SK-N-SH treated with all-trans-retinoic acid at 6 μM for 48 hours (cell line): ENCODE results near the gene PLA2G12B.

Source experiments
- OSR1 ChIP-seq: fragments of 250-450 bp; sonication (Bioruptor Pico); IDR thresholded peaks from 2 replicates; pipeline ENCODE4 v1.8.0; 2022; ENCODE audit warnings: moderate library complexity, mild to moderate bottlenecking, inconsistent platforms
- PPARA ChIP-seq: fragments of 250-450 bp; sonication (Bioruptor Pico); IDR thresholded peaks from 2 replicates; pipeline ENCODE4 v1.5.0; 2020; ENCODE audit warnings: mild to moderate bottlenecking, borderline replicate concordance
- ZC3H10 ChIP-seq: fragments of 250-450 bp; sonication (Bioruptor Pico); IDR thresholded peaks from 2 replicates; pipeline ENCODE4 v1.5.1; 2021; ENCODE audit warnings: mild to moderate bottlenecking, moderate library complexity
- ZFP3 ChIP-seq: fragments of 250-450 bp; sonication (Bioruptor Pico); IDR thresholded peaks from 2 replicates; pipeline ENCODE4 v1.5.0; 2020; ENCODE audit warnings: mild to moderate bottlenecking, moderate library complexity
- ZFP30 ChIP-seq: fragments of 450-650 bp; formaldehyde crosslinking; IDR thresholded peaks from 2 replicates; pipeline ENCODE4 v1.5.0; 2022; ENCODE audit warnings: mild to moderate bottlenecking, moderate library complexity
- ZNF565 ChIP-seq: fragments of 450-650 bp; formaldehyde crosslinking; conservative IDR thresholded peaks from 2 replicates; pipeline ENCODE4 v1.5.0; 2020; ENCODE audit warnings: low read depth, mild to moderate bottlenecking, moderate library complexity
- ZNF8 ChIP-seq: fragments of 450-650 bp; formaldehyde crosslinking; IDR thresholded peaks from 2 replicates; pipeline ENCODE4 v1.5.0; 2020; ENCODE audit warnings: mild to moderate bottlenecking, moderate library complexity
- TF ChIP-seq, protein P1 (sequence below): fragments of 250-450 bp; sonication (Bioruptor Pico); IDR thresholded peaks from 2 replicates; pipeline ENCODE4 v1.8.0; 2020; ENCODE audit warnings: mild to moderate bottlenecking, moderate library complexity, borderline replicate concordance
- TF ChIP-seq, protein P2 (sequence below): fragments of 250-450 bp; sonication (Bioruptor Pico); IDR thresholded peaks from 2 replicates; pipeline ENCODE4 v1.8.0; 2021; ENCODE audit warnings: low read depth, mild to moderate bottlenecking, moderate library complexity, borderline replicate concordance

DNA sequence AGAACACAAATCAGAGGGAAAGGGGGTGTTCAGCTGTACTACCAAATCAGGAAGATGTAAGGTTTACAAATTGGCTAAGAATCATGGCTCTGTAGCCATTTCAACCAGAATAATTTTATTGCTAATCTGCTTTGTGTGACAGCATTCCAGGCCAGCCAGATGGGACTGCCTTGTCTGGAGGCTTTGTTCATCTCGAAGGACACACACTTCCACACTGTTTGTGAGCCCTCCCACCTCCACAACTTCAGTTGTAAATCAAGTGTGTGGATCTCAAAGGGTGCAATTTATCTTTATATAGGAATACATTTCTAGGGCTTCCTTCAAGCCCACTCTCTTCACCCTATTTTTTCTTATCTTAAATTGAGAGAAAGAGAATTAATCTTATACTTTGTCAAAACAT, 68.0 kb downstream of the PLA2G12B start:
- TF ChIP-seq ZC3H10 (no peak), OSR1 (CRISPR knock-in tag) (no peak), PPARA (no peak), ZNF565 (CRISPR knock-in tag) (no peak), ZFP30 (CRISPR knock-in tag) (no peak), ZNF8 (CRISPR knock-in tag) (no peak), ZFP3 (CRISPR knock-in tag) (no peak)
- TF ChIP-seq, protein P1, sequence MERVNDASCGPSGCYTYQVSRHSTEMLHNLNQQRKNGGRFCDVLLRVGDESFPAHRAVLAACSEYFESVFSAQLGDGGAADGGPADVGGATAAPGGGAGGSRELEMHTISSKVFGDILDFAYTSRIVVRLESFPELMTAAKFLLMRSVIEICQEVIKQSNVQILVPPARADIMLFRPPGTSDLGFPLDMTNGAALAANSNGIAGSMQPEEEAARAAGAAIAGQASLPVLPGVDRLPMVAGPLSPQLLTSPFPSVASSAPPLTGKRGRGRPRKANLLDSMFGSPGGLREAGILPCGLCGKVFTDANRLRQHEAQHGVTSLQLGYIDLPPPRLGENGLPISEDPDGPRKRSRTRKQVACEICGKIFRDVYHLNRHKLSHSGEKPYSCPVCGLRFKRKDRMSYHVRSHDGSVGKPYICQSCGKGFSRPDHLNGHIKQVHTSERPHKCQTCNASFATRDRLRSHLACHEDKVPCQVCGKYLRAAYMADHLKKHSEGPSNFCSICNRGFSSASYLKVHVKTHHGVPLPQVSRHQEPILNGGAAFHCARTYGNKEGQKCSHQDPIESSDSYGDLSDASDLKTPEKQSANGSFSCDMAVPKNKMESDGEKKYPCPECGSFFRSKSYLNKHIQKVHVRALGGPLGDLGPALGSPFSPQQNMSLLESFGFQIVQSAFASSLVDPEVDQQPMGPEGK (CRISPR knock-in tag), result no peak
- TF ChIP-seq, protein P2, sequence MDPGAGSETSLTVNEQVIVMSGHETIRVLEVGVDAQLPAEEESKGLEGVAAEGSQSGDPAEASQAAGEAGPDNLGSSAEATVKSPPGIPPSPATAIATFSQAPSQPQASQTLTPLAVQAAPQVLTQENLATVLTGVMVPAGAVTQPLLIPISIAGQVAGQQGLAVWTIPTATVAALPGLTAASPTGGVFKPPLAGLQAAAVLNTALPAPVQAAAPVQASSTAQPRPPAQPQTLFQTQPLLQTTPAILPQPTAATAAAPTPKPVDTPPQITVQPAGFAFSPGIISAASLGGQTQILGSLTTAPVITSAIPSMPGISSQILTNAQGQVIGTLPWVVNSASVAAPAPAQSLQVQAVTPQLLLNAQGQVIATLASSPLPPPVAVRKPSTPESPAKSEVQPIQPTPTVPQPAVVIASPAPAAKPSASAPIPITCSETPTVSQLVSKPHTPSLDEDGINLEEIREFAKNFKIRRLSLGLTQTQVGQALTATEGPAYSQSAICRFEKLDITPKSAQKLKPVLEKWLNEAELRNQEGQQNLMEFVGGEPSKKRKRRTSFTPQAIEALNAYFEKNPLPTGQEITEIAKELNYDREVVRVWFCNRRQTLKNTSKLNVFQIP (CRISPR knock-in tag), result no peak
